HepG2 (cell line): ENCODE results near the gene HCK. TPM values are rescaled to one million over a fixed set of nuclear protein-coding genes. Genes with fewer than 3 reads are reported as not detected.
A peak's percentile ranks its signal among the peaks of the same experiment; 100 is the strongest.

Source experiments
- ATAC-seq: fragments of 200-7000 bp; cut with Tn5 transposase; 3 replicates; pipeline ENCODE4 v1.9.1; 2020; ENCODE audit warnings: mild to moderate bottlenecking, moderate library complexity
- BruUV-seq: library from RNA; stranded (reverse); fragments of 400-500 nt; replicated peaks from 2 replicates; lab custom pipeline; 2021; lab: Mats Ljungman, UMichigan
- CTCF ChIA-PET: fragments of 300-600 bp; formaldehyde crosslinking; extraction: SDS; loops from one replicate; lab custom pipeline; 2021; ENCODE audit warnings: low total read pairs, inconsistent platforms, low intra/inter-chr PET ratio; lab: Yijun Ruan, JAX
- POLR2A ChIA-PET: fragments of 350-600 bp; sonication (Branson Sonifier 250); formaldehyde crosslinking; loops from one replicate; lab custom pipeline; 2020; ENCODE audit warnings: antibody characterized with exemption, inconsistent platforms; lab: Yijun Ruan, JAX
- DNase-seq: peaks from one replicate; pipeline ENCODE4 v3.0.0-alpha.2; 2015; ENCODE audit warnings: low spot score
- FAIRE-seq: peaks from 3 replicates; lab custom pipeline; 2011; peaks lifted over from hg19 to GRCh38; lab: Jason Lieb, UNC
- H2AFZ ChIP-seq: one replicate; pipeline ENCODE4 v1.6.1; 2011; ENCODE audit warnings: low read length, inconsistent platforms
- H3K27ac ChIP-seq: fragments of 300-600 bp; 3 replicates; pipeline ENCODE4 v1.8.0; 2011; ENCODE audit warnings: mixed run types, mild to moderate bottlenecking, mixed read lengths, low read length, inconsistent platforms; ENCODE audit not compliant: insufficient read depth; ENCODE audit errors: extremely low read length
- H3K27me3 ChIP-seq, 2 experiments: fragments of 200-600 bp in 1 of 2; 2 replicates in 1 of 2; 3 replicates in 1 of 2; pipeline versions ENCODE4 v1.6.0 to v1.8.0; 2011; ENCODE audit warnings: low read length in 2 of 2, mild to moderate bottlenecking in 2 of 2, moderate library complexity in 2 of 2, inconsistent platforms in 1 of 2; ENCODE audit not compliant: insufficient read depth in 2 of 2, control insufficient read depth in 1 of 2
- H3K36me3 ChIP-seq, 2 experiments: fragments of 200-600 bp in 1 of 2; replicated peaks in 1 of 2; 2 replicates in 1 of 2; 3 replicates in 1 of 2; pipeline versions ENCODE4 v1.5.1 to v1.8.0; 2011; ENCODE audit warnings: low read length in 2 of 2, inconsistent platforms in 1 of 2; ENCODE audit not compliant: insufficient read depth in 2 of 2, control insufficient read depth in 1 of 2
- H3K4me1 ChIP-seq: 2 replicates; pipeline ENCODE4 v1.5.1; 2012; ENCODE audit warnings: low read length, inconsistent platforms; ENCODE audit not compliant: insufficient read depth
- H3K4me2 ChIP-seq: 2 replicates; pipeline ENCODE4 v1.6.0; 2011; ENCODE audit warnings: low read depth, low read length, inconsistent platforms
- H3K4me3 ChIP-seq, 3 experiments: fragments of 200-600 bp in 1 of 3; sonication (generic), shearing (Covaris generic) in 1 of 3; replicated peaks in 1 of 3; 2 replicates each; pipeline ENCODE4 v1.5.1; 2011 to 2016; ENCODE audit warnings: low read length in 3 of 3, inconsistent platforms in 2 of 3, low read depth in 2 of 3, mild to moderate bottlenecking in 2 of 3, control low read depth in 1 of 3, mixed read lengths in 1 of 3; ENCODE audit not compliant: insufficient read depth in 1 of 3
- H3K79me2 ChIP-seq: one replicate; pipeline ENCODE4 v1.6.1; 2011; ENCODE audit warnings: low read length, inconsistent platforms; ENCODE audit not compliant: insufficient read depth
- H3K9ac ChIP-seq: 2 replicates; pipeline ENCODE4 v1.6.0; 2011; ENCODE audit warnings: mild to moderate bottlenecking, low read depth, low read length, inconsistent platforms; ENCODE audit not compliant: insufficient read depth
- H3K9me3 ChIP-seq: 2 replicates; pipeline ENCODE4 v1.5.1; 2012; ENCODE audit warnings: mild to moderate bottlenecking, low read length
- H4K20me1 ChIP-seq: 2 replicates; pipeline ENCODE4 v1.6.0; 2011; ENCODE audit warnings: inconsistent platforms, mild to moderate bottlenecking, low read length, moderate library complexity; ENCODE audit not compliant: insufficient read depth
- GATA4 ChIP-seq: sonication (generic); IDR thresholded peaks from 2 replicates; pipeline ENCODE4 v1.6.1; 2016; ENCODE audit warnings: antibody characterized with exemption, low read depth, borderline replicate concordance
- HMG20B ChIP-seq: conservative IDR thresholded peaks from 2 replicates; pipeline ENCODE4 v1.6.1; 2016; ENCODE audit warnings: missing genetic modification reagents, missing compliant biosample characterization
- LBX2 ChIP-seq: sonication (generic); formaldehyde crosslinking; IDR thresholded peaks from 2 replicates; pipeline ENCODE4 v1.5.0; 2020; ENCODE audit warnings: missing genetic modification reagents, mild to moderate bottlenecking, borderline replicate concordance
- LCORL ChIP-seq, 2 experiments: fragments of 450-650 bp in 1 of 2; sonication (generic) in 1 of 2; formaldehyde crosslinking in 1 of 2; IDR thresholded peaks; 2 replicates each; pipeline versions ENCODE4 v1.5.0 to v1.6.1; 2017 to 2020; ENCODE audit warnings: antibody characterized with exemption in 1 of 2, missing genetic modification reagents in 1 of 2
- SIN3B ChIP-seq: fragments of 150-350 bp; IDR thresholded peaks from 2 replicates; pipeline ENCODE4 v1.6.1; 2014; ENCODE audit warnings: low read length
- SNAPC5 ChIP-seq: sonication (generic); formaldehyde crosslinking; IDR thresholded peaks from 2 replicates; pipeline ENCODE4 v1.8.1; 2023; ENCODE audit warnings: mild to moderate bottlenecking, missing genetic modification reagents, borderline replicate concordance
- SNRNP70 ChIP-seq: fragments of 200-400 bp; formaldehyde crosslinking; IDR thresholded peaks from 2 replicates; pipeline ENCODE4 v1.6.1; 2017; ENCODE audit warnings: mild to moderate bottlenecking, low read depth, low read length, moderate library complexity
- TCF12 ChIP-seq, 2 experiments: fragments of 450-650 bp in 1 of 2; sonication (generic) in 1 of 2; formaldehyde crosslinking in 1 of 2; IDR thresholded peaks; 2 replicates each; pipeline versions ENCODE4 v1.6.1 to v1.8.0; 2017 to 2022; ENCODE audit warnings: antibody characterized with exemption in 1 of 2, mild to moderate bottlenecking in 1 of 2, missing genetic modification reagents in 1 of 2, moderate library complexity in 1 of 2
- ZFY ChIP-seq: sonication (generic); formaldehyde crosslinking; IDR thresholded peaks from 2 replicates; pipeline ENCODE4 v1.4.0; 2020; ENCODE audit warnings: missing genetic modification reagents
- ZNF282 ChIP-seq: fragments of 450-650 bp; IDR thresholded peaks from 2 replicates; pipeline ENCODE4 v1.6.1; 2018; ENCODE audit not compliant: partially characterized antibody
- ZNF891 ChIP-seq: sonication (generic); formaldehyde crosslinking; IDR thresholded peaks from 2 replicates; pipeline ENCODE4 v1.5.0; 2020; ENCODE audit warnings: mild to moderate bottlenecking, missing genetic modification reagents
- WGBS: methylation state at CpG from one replicate; pipeline ENCODE4 v1.1.6; 2017; ENCODE audit warnings: low lambda C conversion rate; 5-methylcytosine and 5-hydroxymethylcytosine counted together
- in situ Hi-C: cut with HindIII; loops from 2 replicates; pipeline ENCODE4 v1.10.0; 2017; ENCODE audit warnings: low pct_unique_long_range_greater_than_20kb; ENCODE audit not compliant: extremely low pct_ligation_motif_present
- intact Hi-C: fragments of 100-400 bp; cut with micrococcal nuclease; formaldehyde crosslinking; loops from one replicate; pipeline ENCODE4 v1.10.0; 2022; ENCODE audit not compliant: unreplicated experiment
- polyA plus RNA-seq, 8 experiments: library from polyadenylated mRNA; depleted of rRNA in 3 of 8; stranded (reverse) in 7 of 8; unstranded in 1 of 8; fragments of >200 nt; fragmentation: Illumina TruSeq in 4 of 8; extraction: Trizol in 4 of 8; gene quantifications; 2 replicates each; pipeline versions ENCODE4 v1.2.1 to v1.2.3, GENCODE V29; 2011 to 2016; ENCODE audit warnings: low read depth in 4 of 8, missing spikeins in 1 of 8, mixed read lengths in 1 of 8; ENCODE audit not compliant: insufficient read depth in 1 of 8
- total RNA-seq, 5 experiments: library from RNA; depleted of rRNA; stranded (reverse); fragments of >200 nt; fragmentation: Illumina TruSeq; extraction: Trizol; gene quantifications; 2 replicates each; pipeline ENCODE4 v1.2.3, GENCODE V29; 2016; ENCODE audit warnings: low read depth in 1 of 5
- TF ChIP-seq, protein P1 (sequence below): sonication (generic); formaldehyde crosslinking; IDR thresholded peaks from 2 replicates; pipeline ENCODE4 v1.4.0; 2020; ENCODE audit warnings: missing genetic modification reagents, mild to moderate bottlenecking, borderline replicate concordance
- TF ChIP-seq, protein P2 (sequence below): sonication (generic); formaldehyde crosslinking; IDR thresholded peaks from 2 replicates; pipeline ENCODE4 v1.4.0; 2020; ENCODE audit warnings: mild to moderate bottlenecking, missing genetic modification reagents, borderline replicate concordance

The HCK gene
- total and polyA plus RNA-seq, 2 of the 13 experiments (the other 11 are each of a cell fraction or from before 2014, with no cell fraction given), result 0.04 TPM; not detected in 1

GRCh38 chr20:32028647-32029372, 23.2 kb upstream of the HCK start (continued):
- TF ChIP-seq, protein P1, sequence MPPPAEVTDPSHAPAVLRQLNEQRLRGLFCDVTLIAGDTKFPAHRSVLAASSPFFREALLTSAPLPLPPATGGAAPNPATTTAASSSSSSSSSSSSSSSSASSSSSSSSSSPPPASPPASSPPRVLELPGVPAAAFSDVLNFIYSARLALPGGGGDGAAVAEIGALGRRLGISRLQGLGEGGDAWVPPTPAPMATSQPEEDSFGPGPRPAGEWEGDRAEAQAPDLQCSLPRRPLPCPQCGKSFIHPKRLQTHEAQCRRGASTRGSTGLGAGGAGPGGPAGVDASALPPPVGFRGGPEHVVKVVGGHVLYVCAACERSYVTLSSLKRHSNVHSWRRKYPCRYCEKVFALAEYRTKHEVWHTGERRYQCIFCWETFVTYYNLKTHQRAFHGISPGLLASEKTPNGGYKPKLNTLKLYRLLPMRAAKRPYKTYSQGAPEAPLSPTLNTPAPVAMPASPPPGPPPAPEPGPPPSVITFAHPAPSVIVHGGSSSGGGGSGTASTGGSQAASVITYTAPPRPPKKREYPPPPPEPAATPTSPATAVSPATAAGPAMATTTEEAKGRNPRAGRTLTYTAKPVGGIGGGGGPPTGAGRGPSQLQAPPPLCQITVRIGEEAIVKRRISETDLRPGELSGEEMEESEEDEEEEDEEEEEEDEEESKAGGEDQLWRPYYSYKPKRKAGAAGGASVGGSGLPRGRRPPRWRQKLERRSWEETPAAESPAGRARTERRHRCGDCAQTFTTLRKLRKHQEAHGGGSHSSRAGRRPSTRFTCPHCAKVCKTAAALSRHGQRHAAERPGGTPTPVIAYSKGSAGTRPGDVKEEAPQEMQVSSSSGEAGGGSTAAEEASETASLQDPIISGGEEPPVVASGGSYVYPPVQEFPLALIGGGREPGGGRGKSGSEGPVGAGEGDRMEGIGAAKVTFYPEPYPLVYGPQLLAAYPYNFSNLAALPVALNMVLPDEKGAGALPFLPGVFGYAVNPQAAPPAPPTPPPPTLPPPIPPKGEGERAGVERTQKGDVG (CRISPR knock-in tag), result peak; percentile 65; the same call in 1 of the 2 replicates
- TF ChIP-seq TCF12 (IDR thresholded peaks at IDR 0.05) (no peak), TCF12 (CRISPR knock-in tag; IDR thresholded peaks at IDR 0.05) (no peak), LCORL (IDR thresholded peaks at IDR 0.05) (no peak), LCORL (CRISPR knock-in tag; IDR thresholded peaks at IDR 0.05) (peak; percentile 33; the same call in 1 of the 2 replicates), GATA4 (no peak), SNRNP70 (no peak)
- TF ChIP-seq, all 625 proteins: peak for 174

DNA sequence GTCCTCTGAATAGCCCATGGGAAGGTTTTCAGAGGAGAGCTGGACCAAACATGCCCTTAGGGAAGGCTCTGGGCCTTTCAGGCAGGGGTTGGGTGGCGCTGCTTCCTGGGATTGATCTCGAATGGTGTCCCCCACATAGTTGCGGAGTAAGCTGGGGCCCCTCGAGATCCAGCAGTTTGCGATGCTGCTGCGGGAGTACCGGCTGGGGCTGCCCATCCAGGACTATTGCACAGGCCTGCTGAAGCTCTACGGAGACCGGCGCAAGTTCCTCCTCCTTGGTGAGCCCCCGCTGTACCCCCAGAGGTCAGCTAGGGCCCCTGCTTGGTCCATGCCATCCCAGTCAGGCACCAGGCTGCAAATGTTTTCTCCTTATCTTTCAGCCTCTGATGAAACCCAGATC, 22.5 kb upstream of the HCK start:
- POLR2A ChIA-PET, result no interaction called here
- H3K4me1 ChIP-seq, result peaks cover 23% of the 10 kb centered on the region
- H3K27me3 ChIP-seq, result peaks cover 0 to 21% of the 10 kb centered on the region in 2 experiments; a peak in 3 of 5 replicates
- no peaks in the 10 kb centered on the region for H4K20me1 ChIP-seq
- BruUV-seq, result no TSS peak
- CTCF ChIA-PET, result interaction anchor here (3.3 kb wide), 1 partner anchor 176 kb away, joined by 64 read pairs; no protein-coding TSS in a partner anchor
- no peak overlapping the region for H3K9ac ChIP-seq
- no peak overlapping the region for H3K4me3 ChIP-seq
- FAIRE-seq, result no peak
- H3K79me2 ChIP-seq, result no peaks in the 10 kb centered on the region
- no peak for ATAC-seq
- no peak overlapping the region for H3K27ac ChIP-seq
- no peak overlapping the region for H3K4me2 ChIP-seq
- H3K9me3 ChIP-seq, result no peaks in the 10 kb centered on the region
- 23% methylated on average over 4 of the region's 11 CpGs for WGBS
- H2AFZ ChIP-seq, result no peak overlapping the region
- intact Hi-C loops (no loop called here), in situ Hi-C loops (no loop called here)
- no peaks in the 10 kb centered on the region for H3K36me3 ChIP-seq
- DNase-seq, result no peak
- no peak for TF ChIP-seq SIN3B
- TF ChIP-seq LBX2 (CRISPR knock-in tag), result peak; percentile 67; the same call in 1 of the 2 replicates
- TF ChIP-seq HMG20B (CRISPR knock-in tag), result no peak
- 0 out of 2 replicates have a peak, but pooled peaks have one; percentile 2 for TF ChIP-seq ZNF891 (CRISPR knock-in tag)
- TF ChIP-seq, protein P2, sequence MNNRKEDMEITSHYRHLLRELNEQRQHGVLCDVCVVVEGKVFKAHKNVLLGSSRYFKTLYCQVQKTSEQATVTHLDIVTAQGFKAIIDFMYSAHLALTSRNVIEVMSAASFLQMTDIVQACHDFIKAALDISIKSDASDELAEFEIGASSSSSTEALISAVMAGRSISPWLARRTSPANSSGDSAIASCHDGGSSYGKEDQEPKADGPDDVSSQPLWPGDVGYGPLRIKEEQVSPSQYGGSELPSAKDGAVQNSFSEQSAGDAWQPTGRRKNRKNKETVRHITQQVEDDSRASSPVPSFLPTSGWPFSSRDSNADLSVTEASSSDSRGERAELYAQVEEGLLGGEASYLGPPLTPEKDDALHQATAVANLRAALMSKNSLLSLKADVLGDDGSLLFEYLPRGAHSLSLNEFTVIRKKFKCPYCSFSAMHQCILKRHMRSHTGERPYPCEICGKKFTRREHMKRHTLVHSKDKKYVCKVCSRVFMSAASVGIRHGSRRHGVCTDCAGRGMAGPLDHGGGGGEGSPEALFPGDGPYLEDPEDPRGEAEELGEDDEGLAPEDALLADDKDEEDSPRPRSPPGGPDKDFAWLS (CRISPR knock-in tag), result no peak
- TF ChIP-seq SNAPC5, result no peak
- no peak for TF ChIP-seq ZFY (CRISPR knock-in tag)
- TF ChIP-seq ZNF282, result no peak
